MCF 10A (cell line): ENCODE data around the gene EHD3. TPM values are rescaled to one million over a fixed set of nuclear protein-coding genes. Genes with fewer than 3 reads are reported as not detected.

Experiments
- BruUV-seq: library from RNA; stranded (reverse); fragments of 400-500 nt; replicated peaks from 2 replicates; lab custom pipeline; 2021; lab: Mats Ljungman, UMichigan
- CTCF ChIA-PET: fragments of 300-600 bp; sonication (Branson Sonifier 250); formaldehyde crosslinking; extraction: SDS; loops from one replicate; lab custom pipeline; 2021; ENCODE audit warnings: antibody characterized with exemption, inconsistent platforms; lab: Yijun Ruan, JAX
- POLR2A ChIA-PET: fragments of 300-600, 350-650 bp; sonication (Branson Sonifier 250); formaldehyde crosslinking; extraction: SDS; loops from one replicate; lab custom pipeline; 2020; ENCODE audit warnings: antibody characterized with exemption, inconsistent platforms; lab: Yijun Ruan, JAX
- DNase-seq: peaks from one replicate; pipeline ENCODE4 v3.0.0-alpha.2; 2018; ENCODE audit not compliant: unreplicated experiment
- H3K27ac Mint-ChIP-seq: one replicate; pipeline ENCODE4 v1.8.0; 2022; ENCODE audit warnings: mild to moderate bottlenecking, low read depth, mixed read lengths; ENCODE audit not compliant: unreplicated experiment
- H3K27me3 Mint-ChIP-seq: one replicate; pipeline ENCODE4 v1.8.0; 2022; ENCODE audit warnings: mixed read lengths; ENCODE audit not compliant: insufficient read depth, unreplicated experiment
- H3K36me3 Mint-ChIP-seq: one replicate; pipeline ENCODE4 v1.8.0; 2022; ENCODE audit warnings: mild to moderate bottlenecking, moderate library complexity, mixed read lengths; ENCODE audit not compliant: insufficient read depth, unreplicated experiment
- H3K4me1 Mint-ChIP-seq: one replicate; pipeline ENCODE4 v1.8.0; 2022; ENCODE audit warnings: mixed read lengths; ENCODE audit not compliant: insufficient read depth, unreplicated experiment
- H3K4me3 Mint-ChIP-seq: one replicate; pipeline ENCODE4 v1.8.0; 2022; ENCODE audit warnings: mild to moderate bottlenecking, moderate library complexity, mixed read lengths; ENCODE audit not compliant: unreplicated experiment
- H3K9me3 Mint-ChIP-seq: one replicate; pipeline ENCODE4 v1.8.0; 2022; ENCODE audit warnings: mixed read lengths; ENCODE audit not compliant: unreplicated experiment
- intact Hi-C: fragments of 100-400 bp; cut with micrococcal nuclease; formaldehyde crosslinking; loops from 2 replicates; pipeline ENCODE4 v1.14.1; 2022
- total RNA-seq: library from RNA; stranded (reverse); gene quantifications from 2 replicates; pipeline ENCODE4 v1.2.3, GENCODE V29; 2022
- TF ChIP-seq, protein P1 (sequence below): fragments of 200-600 bp; IDR thresholded peaks from one replicate; pipeline ENCODE4 v1.8.0; 2022; ENCODE audit warnings: antibody characterized with exemption, mild to moderate bottlenecking; ENCODE audit not compliant: unreplicated experiment

The EHD3 gene
- total RNA-seq, 1 experiment from 2014 or later: 0.49 TPM

DNA sequence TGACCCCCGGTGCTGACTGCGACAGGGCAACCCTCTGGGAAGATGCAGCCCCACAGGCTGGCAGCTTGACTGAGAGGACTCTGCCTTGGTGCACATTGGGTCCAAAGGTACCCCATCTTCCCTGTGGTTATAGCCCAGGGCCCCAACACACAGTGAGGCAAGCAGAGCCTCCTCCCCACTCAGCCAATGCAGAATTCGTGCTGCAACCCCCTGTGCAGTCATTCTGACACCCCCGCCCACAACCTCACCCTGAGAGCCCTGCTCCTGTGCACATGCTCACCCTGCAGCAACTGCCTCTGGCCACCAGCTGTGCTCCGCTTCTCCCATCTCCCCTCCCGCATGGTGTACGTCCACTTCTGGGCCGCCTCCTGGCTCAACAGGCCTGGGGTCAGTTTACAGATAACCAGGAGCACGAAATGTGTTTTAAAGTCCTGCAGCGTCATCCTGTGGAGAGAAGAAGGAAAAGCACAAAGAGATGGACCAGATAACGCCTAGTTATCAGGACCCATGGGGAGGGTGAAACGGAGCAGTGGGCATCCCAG lies 41.0 kb upstream of the EHD3 start:
- Mint-ChIP-seq H3K36me3 (no peaks in the 10 kb centered on the region), H3K9me3 (no peaks in the 10 kb centered on the region), H3K27me3 (peaks cover 20% of the 10 kb centered on the region), H3K4me3 (no peak overlapping the region), H3K27ac (no peak overlapping the region), H3K4me1 (no peaks in the 10 kb centered on the region)
- CTCF ChIA-PET: interaction anchor here (0.6 to 1.1 kb wide), 3 partner anchors 34 to 1028 kb away, joined by 3 to 8 read pairs (median 4); no protein-coding TSS in a partner anchor
- no TSS peak for BruUV-seq
- TF ChIP-seq, protein P1, sequence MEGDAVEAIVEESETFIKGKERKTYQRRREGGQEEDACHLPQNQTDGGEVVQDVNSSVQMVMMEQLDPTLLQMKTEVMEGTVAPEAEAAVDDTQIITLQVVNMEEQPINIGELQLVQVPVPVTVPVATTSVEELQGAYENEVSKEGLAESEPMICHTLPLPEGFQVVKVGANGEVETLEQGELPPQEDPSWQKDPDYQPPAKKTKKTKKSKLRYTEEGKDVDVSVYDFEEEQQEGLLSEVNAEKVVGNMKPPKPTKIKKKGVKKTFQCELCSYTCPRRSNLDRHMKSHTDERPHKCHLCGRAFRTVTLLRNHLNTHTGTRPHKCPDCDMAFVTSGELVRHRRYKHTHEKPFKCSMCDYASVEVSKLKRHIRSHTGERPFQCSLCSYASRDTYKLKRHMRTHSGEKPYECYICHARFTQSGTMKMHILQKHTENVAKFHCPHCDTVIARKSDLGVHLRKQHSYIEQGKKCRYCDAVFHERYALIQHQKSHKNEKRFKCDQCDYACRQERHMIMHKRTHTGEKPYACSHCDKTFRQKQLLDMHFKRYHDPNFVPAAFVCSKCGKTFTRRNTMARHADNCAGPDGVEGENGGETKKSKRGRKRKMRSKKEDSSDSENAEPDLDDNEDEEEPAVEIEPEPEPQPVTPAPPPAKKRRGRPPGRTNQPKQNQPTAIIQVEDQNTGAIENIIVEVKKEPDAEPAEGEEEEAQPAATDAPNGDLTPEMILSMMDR: no peak
- intact Hi-C loops: no loop called here
- POLR2A ChIA-PET: no interaction called here
- DNase-seq: no peak

DNA sequence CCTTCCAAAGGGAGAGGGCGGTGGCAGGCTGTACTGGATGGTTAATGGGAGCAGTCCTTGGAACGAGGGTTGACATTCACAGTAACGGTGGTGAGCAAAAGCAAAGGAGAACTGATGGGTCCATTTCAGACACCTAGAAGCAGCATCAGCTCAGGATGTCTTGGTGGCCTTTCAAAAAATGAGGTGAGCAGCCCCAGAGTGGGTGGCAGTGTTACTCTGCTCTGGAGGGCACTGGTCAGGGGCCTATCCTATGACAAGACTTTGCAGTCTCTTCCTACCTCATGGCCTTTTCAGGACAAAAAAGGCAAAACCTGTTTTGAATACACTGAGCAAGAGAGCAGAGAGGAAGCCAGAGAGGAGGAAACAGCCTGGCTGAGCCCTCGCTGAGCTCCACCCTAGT lies 40.1 kb upstream of the EHD3 start:
- TF ChIP-seq, protein P1: no peak
- intact Hi-C loops: no loop called here
- Mint-ChIP-seq H3K27ac (no peak overlapping the region), H3K4me3 (no peak overlapping the region), H3K27me3 (peaks cover 17% of the 10 kb centered on the region), H3K9me3 (no peaks in the 10 kb centered on the region), H3K4me1 (no peaks in the 10 kb centered on the region), H3K36me3 (no peaks in the 10 kb centered on the region)
- no peak for DNase-seq
- no TSS peak for BruUV-seq
- ChIA-PET POLR2A (no interaction called here), CTCF (interaction anchor here (0.9 to 1.3 kb wide), 4 partner anchors 24 to 486 kb away, joined by 3 to 8 read pairs (median 4); no protein-coding TSS in a partner anchor)

DNA sequence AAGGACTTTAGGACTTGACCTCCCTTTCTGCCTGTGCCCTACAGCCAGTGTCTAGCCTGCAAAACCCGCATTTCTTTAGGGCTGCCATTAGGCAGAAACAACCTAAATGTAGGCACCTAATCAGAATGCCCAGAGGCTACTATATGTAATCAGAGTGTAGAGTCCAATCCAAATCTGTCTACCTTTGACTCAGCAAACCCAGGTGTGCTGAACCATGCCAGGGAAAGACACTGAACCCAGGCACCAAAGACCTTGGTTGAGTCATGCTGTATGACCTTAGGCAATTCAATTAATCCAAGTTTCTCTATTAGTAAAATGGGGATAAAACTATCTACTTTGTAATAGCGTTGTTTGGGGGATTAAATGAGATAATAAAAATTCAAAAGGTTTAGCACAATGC lies 37.3 kb upstream of the EHD3 start:
- Mint-ChIP-seq H3K4me3 (no peak overlapping the region), H3K27ac (no peak overlapping the region), H3K4me1 (no peaks in the 10 kb centered on the region), H3K9me3 (no peaks in the 10 kb centered on the region), H3K36me3 (no peaks in the 10 kb centered on the region), H3K27me3 (no peaks in the 10 kb centered on the region)
- BruUV-seq: no TSS peak
- CTCF ChIA-PET: interaction anchor here (0.5 to 1.2 kb wide), 2 partner anchors 26 to 1003 kb away, joined by 3 to 4 read pairs; no protein-coding TSS in a partner anchor
- TF ChIP-seq, protein P1: no peak
- DNase-seq: peak; percentile 27
- intact Hi-C loops: no loop called here
- POLR2A ChIA-PET: no interaction called here

DNA sequence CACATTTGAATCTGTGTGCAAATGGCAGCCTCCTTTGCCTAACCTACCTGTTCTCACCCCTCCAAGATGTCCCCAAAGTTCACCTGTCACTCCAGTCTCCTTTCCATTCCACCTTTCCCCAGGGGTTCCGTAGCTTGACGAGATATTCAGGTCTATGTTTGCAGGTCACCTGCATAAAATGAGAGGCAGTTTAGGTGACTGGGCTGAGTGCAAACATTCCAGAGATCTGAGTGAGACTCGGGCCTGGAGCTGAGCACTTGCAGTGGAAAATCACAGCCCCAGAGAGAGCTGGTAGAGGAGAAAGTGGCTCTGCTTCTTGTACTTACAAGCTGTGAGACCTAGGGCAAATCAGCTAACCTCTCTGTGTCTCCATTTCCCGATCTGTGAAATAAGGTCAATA lies 36.8 kb upstream of the EHD3 start:
- TF ChIP-seq, protein P1: no peak
- Mint-ChIP-seq H3K36me3 (no peaks in the 10 kb centered on the region), H3K4me3 (no peak overlapping the region), H3K27ac (no peak overlapping the region), H3K4me1 (no peaks in the 10 kb centered on the region), H3K27me3 (no peaks in the 10 kb centered on the region), H3K9me3 (no peaks in the 10 kb centered on the region)
- intact Hi-C loops: no loop called here
- ChIA-PET POLR2A (no interaction called here), CTCF (interaction anchor here (0.6 kb wide), 1 partner anchor 992 kb away, joined by 3 read pairs; no protein-coding TSS in a partner anchor)
- DNase-seq: no peak
- BruUV-seq: no TSS peak
